ENCODE measurements around the gene CHRNA4. TPM values are rescaled to one million over a fixed set of nuclear protein-coding genes. Genes with fewer than 3 reads are reported as not detected.

Gene CHRNA4
- polyA plus RNA-seq, 1 donor (not counting 4 experiments of a cell fraction or from before 2014, with no cell fraction given): not detected

DNA sequence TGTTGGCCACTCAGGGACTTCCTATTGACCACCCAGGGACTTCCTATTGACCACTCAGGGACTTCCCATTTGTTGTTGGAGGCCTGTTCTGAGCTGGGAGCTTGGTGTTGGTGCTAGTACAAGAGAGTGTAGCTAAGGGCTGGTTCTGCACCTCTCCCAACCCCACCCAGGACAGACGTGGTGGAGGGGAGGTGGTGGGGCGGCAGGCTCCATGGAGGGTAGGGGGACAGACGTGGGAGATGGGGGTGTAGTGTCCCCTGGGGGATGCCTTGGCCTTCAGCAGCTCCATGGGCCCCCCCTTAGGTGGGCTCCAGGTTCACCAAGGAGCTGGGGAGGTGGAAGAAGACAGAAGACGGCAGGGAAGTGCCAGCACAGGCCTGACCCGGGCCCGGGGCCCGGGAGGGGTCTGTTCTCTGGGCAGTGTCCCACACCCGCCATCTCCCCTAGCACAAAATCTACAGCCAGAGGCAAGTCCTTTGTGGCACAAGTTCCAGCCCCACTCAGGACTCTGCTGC, 33.9 kb downstream of the CHRNA4 start:
- H3K27me3 ChIP-seq (ENCODE audit: control insufficient read depth, extremely low read depth, insufficient read depth, low read length): peaks cover 20% of the 10 kb centered on the region
- H3K4me3 ChIP-seq (ENCODE audit: control insufficient read depth in 2 of 3, extremely low read depth in 1 of 3, insufficient read depth in 2 of 3, low read depth in 1 of 3, low read length in 3 of 3): no peak overlapping the region
- H3K36me3 ChIP-seq (ENCODE audit: control insufficient read depth in 2 of 2, extremely low read depth in 1 of 2, insufficient read depth in 2 of 2, low read length in 2 of 2): no peaks in the 10 kb centered on the region
- FAIRE-seq (no peak), DNase-seq (ENCODE audit: low read depth, low spot score) (no peak)
- H3K9ac ChIP-seq (ENCODE audit: control insufficient read depth, extremely low read depth, insufficient read depth, low read length): no peak overlapping the region
- H3K4me2 ChIP-seq (ENCODE audit: control insufficient read depth, extremely low read depth, insufficient read depth, low read depth, low read length): no peak overlapping the region
- no peaks in the 10 kb centered on the region for H3K4me1 ChIP-seq (ENCODE audit: control insufficient read depth, extremely low read depth, insufficient read depth, low read length)
- no peak overlapping the region for H3K27ac ChIP-seq (ENCODE audit: control insufficient read depth, insufficient read depth, low read length)
- no peaks in the 10 kb centered on the region for H3K9me1 ChIP-seq (ENCODE audit: control insufficient read depth, extremely low read depth, insufficient read depth, low read length)
- H4K20me1 ChIP-seq (ENCODE audit: control insufficient read depth, extremely low read depth, insufficient read depth, low read length): no peaks in the 10 kb centered on the region
- no peaks in the 10 kb centered on the region for H3K79me2 ChIP-seq (ENCODE audit: control insufficient read depth, insufficient read depth, low read length)
- TF ChIP-seq, protein P1, sequence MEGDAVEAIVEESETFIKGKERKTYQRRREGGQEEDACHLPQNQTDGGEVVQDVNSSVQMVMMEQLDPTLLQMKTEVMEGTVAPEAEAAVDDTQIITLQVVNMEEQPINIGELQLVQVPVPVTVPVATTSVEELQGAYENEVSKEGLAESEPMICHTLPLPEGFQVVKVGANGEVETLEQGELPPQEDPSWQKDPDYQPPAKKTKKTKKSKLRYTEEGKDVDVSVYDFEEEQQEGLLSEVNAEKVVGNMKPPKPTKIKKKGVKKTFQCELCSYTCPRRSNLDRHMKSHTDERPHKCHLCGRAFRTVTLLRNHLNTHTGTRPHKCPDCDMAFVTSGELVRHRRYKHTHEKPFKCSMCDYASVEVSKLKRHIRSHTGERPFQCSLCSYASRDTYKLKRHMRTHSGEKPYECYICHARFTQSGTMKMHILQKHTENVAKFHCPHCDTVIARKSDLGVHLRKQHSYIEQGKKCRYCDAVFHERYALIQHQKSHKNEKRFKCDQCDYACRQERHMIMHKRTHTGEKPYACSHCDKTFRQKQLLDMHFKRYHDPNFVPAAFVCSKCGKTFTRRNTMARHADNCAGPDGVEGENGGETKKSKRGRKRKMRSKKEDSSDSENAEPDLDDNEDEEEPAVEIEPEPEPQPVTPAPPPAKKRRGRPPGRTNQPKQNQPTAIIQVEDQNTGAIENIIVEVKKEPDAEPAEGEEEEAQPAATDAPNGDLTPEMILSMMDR (optimal IDR thresholded peaks at IDR 0.05 in 1 of 3, IDR thresholded peaks at IDR 0.05 in 1 of 3, conservative IDR thresholded peaks at IDR 0.05 in 1 of 3; ENCODE audit: extremely low read depth in 1 of 3, insufficient read depth in 2 of 3, low read length in 3 of 3): no peak
- TF ChIP-seq EZH2 (IDR thresholded peaks at IDR 0.05; ENCODE audit: low read length): no peak
- peaks cover 2% of the 10 kb centered on the region for H3K9me3 ChIP-seq (ENCODE audit: control insufficient read depth, low read depth, low read length)
- dilution Hi-C loops (cut with MboI; ENCODE audit: extremely low pct_ligation_motif_present, low sequenced_read_pairs): no loop called here
- H2AFZ ChIP-seq (ENCODE audit: control insufficient read depth, low read length): no peak overlapping the region

- no peak overlapping the region for H3K9ac ChIP-seq (ENCODE audit: control insufficient read depth, extremely low read depth, insufficient read depth, low read length)
- FAIRE-seq (no peak), DNase-seq (ENCODE audit: low read depth, low spot score) (no peak)
- H3K36me3 ChIP-seq (ENCODE audit: control insufficient read depth in 2 of 2, extremely low read depth in 1 of 2, insufficient read depth in 2 of 2, low read length in 2 of 2): no peaks in the 10 kb centered on the region
- TF ChIP-seq EZH2 (IDR thresholded peaks at IDR 0.05; ENCODE audit: low read length): no peak
- TF ChIP-seq, protein P1 (optimal IDR thresholded peaks at IDR 0.05 in 1 of 3, IDR thresholded peaks at IDR 0.05 in 1 of 3, conservative IDR thresholded peaks at IDR 0.05 in 1 of 3; ENCODE audit: extremely low read depth in 1 of 3, insufficient read depth in 2 of 3, low read length in 3 of 3): no peak
- H4K20me1 ChIP-seq (ENCODE audit: control insufficient read depth, extremely low read depth, insufficient read depth, low read length): no peaks in the 10 kb centered on the region
- no peaks in the 10 kb centered on the region for H3K4me1 ChIP-seq (ENCODE audit: control insufficient read depth, extremely low read depth, insufficient read depth, low read length)
- no peaks in the 10 kb centered on the region for H3K9me1 ChIP-seq (ENCODE audit: control insufficient read depth, extremely low read depth, insufficient read depth, low read length)
- H3K4me3 ChIP-seq (ENCODE audit: control insufficient read depth in 2 of 3, extremely low read depth in 1 of 3, insufficient read depth in 2 of 3, low read depth in 1 of 3, low read length in 3 of 3): no peak overlapping the region
- H3K27ac ChIP-seq (ENCODE audit: control insufficient read depth, insufficient read depth, low read length): no peak overlapping the region
- H3K4me2 ChIP-seq (ENCODE audit: control insufficient read depth, extremely low read depth, insufficient read depth, low read depth, low read length): no peak overlapping the region
- no peak overlapping the region for H2AFZ ChIP-seq (ENCODE audit: control insufficient read depth, low read length)
- dilution Hi-C loops (cut with MboI; ENCODE audit: extremely low pct_ligation_motif_present, low sequenced_read_pairs): no loop called here
- no peaks in the 10 kb centered on the region for H3K9me3 ChIP-seq (ENCODE audit: control insufficient read depth, low read depth, low read length)
- H3K79me2 ChIP-seq (ENCODE audit: control insufficient read depth, insufficient read depth, low read length): no peaks in the 10 kb centered on the region
- peaks cover 22% of the 10 kb centered on the region for H3K27me3 ChIP-seq (ENCODE audit: control insufficient read depth, extremely low read depth, insufficient read depth, low read length)
Measured at GRCh38 chr20:63326314-63327230, 34.6 kb downstream of the CHRNA4 start.
